ENCODE data around the gene TMEM143.
"Not testable (repeated sequence)": the region's sequence is repeated elsewhere in the genome, so short reads cannot be mapped to it uniquely, and the experiment has no call there.

TMEM143 gene

GRCh38 chr19:48310227-48310626 is 53.5 kb downstream of the TMEM143 start:
- H3K4me3 ChIP-seq (ENCODE audit: low read depth in 1 of 2, low read length in 2 of 2): no peak overlapping the region
- H3K9ac ChIP-seq (ENCODE audit: low read depth in 1 of 2, low read length in 2 of 2): no peak overlapping the region
- no peaks in the 10 kb centered on the region for H3K27me3 ChIP-seq (ENCODE audit: control insufficient read depth in 1 of 2, insufficient read depth in 2 of 2, low read length in 2 of 2)
- no peaks in the 10 kb centered on the region for H3K9me3 ChIP-seq (ENCODE audit: control insufficient read depth in 1 of 2, low read length in 2 of 2)
- H3K27ac ChIP-seq (ENCODE audit: low read depth, low read length): no peak overlapping the region
- H3K36me3 ChIP-seq (ENCODE audit: control insufficient read depth in 1 of 2, insufficient read depth in 2 of 2, low read length in 2 of 2): no peaks in the 10 kb centered on the region
- H3K4me1 ChIP-seq (ENCODE audit: control insufficient read depth in 1 of 2, insufficient read depth in 2 of 2, low read length in 2 of 2): peaks cover 0 to 4% of the 10 kb centered on the region in 2 donors

GRCh38 chr19:48309731-48310130 is 54.0 kb downstream of the TMEM143 start:
- not testable (repeated sequence) for H3K27me3 ChIP-seq (ENCODE audit: control insufficient read depth in 1 of 2, insufficient read depth in 2 of 2, low read length in 2 of 2); H3K4me1 ChIP-seq (ENCODE audit: control insufficient read depth in 1 of 2, insufficient read depth in 2 of 2, low read length in 2 of 2); H3K9ac ChIP-seq (ENCODE audit: low read depth in 1 of 2, low read length in 2 of 2); H3K27ac ChIP-seq (ENCODE audit: low read depth, low read length); H3K9me3 ChIP-seq (ENCODE audit: control insufficient read depth in 1 of 2, low read length in 2 of 2); H3K36me3 ChIP-seq (ENCODE audit: control insufficient read depth in 1 of 2, insufficient read depth in 2 of 2, low read length in 2 of 2); H3K4me3 ChIP-seq (ENCODE audit: low read depth in 1 of 2, low read length in 2 of 2)

DNA sequence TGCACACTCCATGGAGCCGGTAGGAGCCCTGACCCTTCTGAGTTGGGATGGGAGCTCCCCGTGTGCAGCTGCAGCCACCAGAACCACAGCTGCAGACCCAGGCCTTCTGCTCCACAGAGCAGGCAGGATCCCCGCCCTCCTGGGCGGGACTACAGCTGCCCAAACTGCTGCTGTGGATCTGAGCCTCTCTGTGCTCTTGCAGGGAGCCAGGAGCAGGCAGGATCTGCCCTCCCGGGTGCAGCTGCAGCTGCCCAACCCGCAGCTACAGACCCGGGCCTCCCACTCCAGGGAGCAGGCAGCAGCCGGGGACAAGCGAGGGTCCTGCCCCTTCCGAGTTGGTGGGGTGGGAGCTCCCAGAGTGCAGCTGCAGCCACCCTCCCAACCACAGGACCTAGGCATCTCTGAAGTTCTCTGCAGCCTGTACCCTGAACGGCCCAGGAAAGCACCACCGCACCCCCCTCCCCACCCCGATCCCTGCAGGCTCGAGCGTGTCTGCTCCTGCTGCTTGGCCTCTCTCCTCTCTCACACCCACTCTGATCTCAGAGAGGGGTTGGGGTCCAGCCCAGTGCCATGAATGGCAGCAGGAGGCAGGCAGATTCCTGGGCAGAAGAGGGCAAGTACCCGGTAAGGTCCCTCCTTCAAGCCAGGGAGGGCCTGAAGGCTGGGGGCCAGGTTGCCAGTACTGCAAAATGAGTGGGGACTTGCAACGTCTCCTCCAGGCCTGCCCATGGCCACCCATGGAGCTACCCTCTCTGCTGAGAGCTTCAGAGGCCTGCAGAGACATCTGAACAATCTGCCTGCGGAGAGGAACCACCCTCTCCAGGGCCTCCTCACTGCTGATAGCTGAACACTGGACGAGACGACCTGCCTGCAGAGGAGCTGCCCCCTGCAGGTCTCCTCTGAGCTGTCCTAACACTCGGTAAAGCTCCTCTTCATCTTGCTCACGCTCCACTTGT is 54.8 kb downstream of the TMEM143 start:
- Histone ChIP-seq H3K36me3 (ENCODE audit: control insufficient read depth in 1 of 2, insufficient read depth in 2 of 2, low read length in 2 of 2) (no peaks in the 10 kb centered on the region), H3K4me1 (ENCODE audit: control insufficient read depth in 1 of 2, insufficient read depth in 2 of 2, low read length in 2 of 2) (peaks cover 0 to 4% of the 10 kb centered on the region in 2 donors), H3K9ac (ENCODE audit: low read depth in 1 of 2, low read length in 2 of 2) (no peak overlapping the region), H3K27me3 (ENCODE audit: control insufficient read depth in 1 of 2, insufficient read depth in 2 of 2, low read length in 2 of 2) (no peaks in the 10 kb centered on the region), H3K27ac (ENCODE audit: low read depth, low read length) (no peak overlapping the region), H3K4me3 (ENCODE audit: low read depth in 1 of 2, low read length in 2 of 2) (no peak overlapping the region), H3K9me3 (ENCODE audit: control insufficient read depth in 1 of 2, low read length in 2 of 2) (no peaks in the 10 kb centered on the region)

GRCh38 chr19:48303866-48304265 is 59.9 kb downstream of the TMEM143 start:
- H3K27ac ChIP-seq (ENCODE audit: low read depth, low read length): no peak overlapping the region
- no peaks in the 10 kb centered on the region for H3K27me3 ChIP-seq (ENCODE audit: control insufficient read depth in 1 of 2, insufficient read depth in 2 of 2, low read length in 2 of 2)

DNA sequence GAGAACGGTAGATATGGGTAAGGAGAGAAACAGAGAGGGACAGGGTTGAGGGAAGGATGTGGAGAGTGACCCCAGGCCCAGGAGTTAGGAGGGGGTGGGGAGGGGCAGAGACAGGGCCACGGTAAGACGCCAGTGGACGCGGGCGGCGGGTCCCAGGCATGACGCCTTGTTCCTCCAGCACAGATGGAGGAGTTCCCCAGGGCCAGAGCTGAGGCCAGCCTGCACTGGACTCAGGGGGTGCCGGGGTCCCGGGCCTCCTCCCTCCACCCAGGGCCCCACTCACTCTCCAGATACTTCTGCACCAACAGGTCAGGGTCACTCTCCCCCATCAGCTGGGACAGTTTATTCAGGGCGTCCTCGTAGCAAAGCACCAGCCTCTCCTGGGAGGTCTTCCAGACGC is 60.4 kb downstream of the TMEM143 start:
- no peaks in the 10 kb centered on the region for H3K4me1 ChIP-seq (ENCODE audit: control insufficient read depth in 1 of 2, insufficient read depth in 2 of 2, low read length in 2 of 2)

More at GRCh38 chr19:48303866-48304265, 59.9 kb downstream of the TMEM143 start:
- no peaks in the 10 kb centered on the region for H3K4me1 ChIP-seq (ENCODE audit: control insufficient read depth in 1 of 2, insufficient read depth in 2 of 2, low read length in 2 of 2)
- H3K9ac ChIP-seq (ENCODE audit: low read depth in 1 of 2, low read length in 2 of 2): no peak overlapping the region
- no peaks in the 10 kb centered on the region for H3K36me3 ChIP-seq (ENCODE audit: control insufficient read depth in 1 of 2, insufficient read depth in 2 of 2, low read length in 2 of 2)
- no peak overlapping the region for H3K4me3 ChIP-seq (ENCODE audit: low read depth in 1 of 2, low read length in 2 of 2)
- H3K9me3 ChIP-seq (ENCODE audit: control insufficient read depth in 1 of 2, low read length in 2 of 2): no peaks in the 10 kb centered on the region

GRCh38 chr19:48302600-48302959 is 61.2 kb downstream of the TMEM143 start:
- Histone ChIP-seq H3K4me1 (ENCODE audit: control insufficient read depth in 1 of 2, insufficient read depth in 2 of 2, low read length in 2 of 2) (no peaks in the 10 kb centered on the region), H3K36me3 (ENCODE audit: control insufficient read depth in 1 of 2, insufficient read depth in 2 of 2, low read length in 2 of 2) (no peaks in the 10 kb centered on the region), H3K4me3 (ENCODE audit: low read depth in 1 of 2, low read length in 2 of 2) (no peak overlapping the region), H3K27ac (ENCODE audit: low read depth, low read length) (no peak overlapping the region), H3K9me3 (ENCODE audit: control insufficient read depth in 1 of 2, low read length in 2 of 2) (no peaks in the 10 kb centered on the region), H3K27me3 (ENCODE audit: control insufficient read depth in 1 of 2, insufficient read depth in 2 of 2, low read length in 2 of 2) (no peaks in the 10 kb centered on the region), H3K9ac (ENCODE audit: low read depth in 1 of 2, low read length in 2 of 2) (no peak overlapping the region)

More for the DNA sequence above, 60.4 kb downstream of the TMEM143 start:
- Histone ChIP-seq H3K9me3 (ENCODE audit: control insufficient read depth in 1 of 2, low read length in 2 of 2) (no peaks in the 10 kb centered on the region), H3K9ac (ENCODE audit: low read depth in 1 of 2, low read length in 2 of 2) (no peak overlapping the region), H3K36me3 (ENCODE audit: control insufficient read depth in 1 of 2, insufficient read depth in 2 of 2, low read length in 2 of 2) (no peaks in the 10 kb centered on the region), H3K27ac (ENCODE audit: low read depth, low read length) (no peak overlapping the region), H3K27me3 (ENCODE audit: control insufficient read depth in 1 of 2, insufficient read depth in 2 of 2, low read length in 2 of 2) (no peaks in the 10 kb centered on the region), H3K4me3 (ENCODE audit: low read depth in 1 of 2, low read length in 2 of 2) (no peak overlapping the region)

GRCh38 chr19:48301886-48302599 is 61.7 kb downstream of the TMEM143 start:
- no peak overlapping the region for H3K9ac ChIP-seq (ENCODE audit: low read depth in 1 of 2, low read length in 2 of 2)
- H3K4me1 ChIP-seq (ENCODE audit: control insufficient read depth in 1 of 2, insufficient read depth in 2 of 2, low read length in 2 of 2): no peaks in the 10 kb centered on the region
- no peaks in the 10 kb centered on the region for H3K27me3 ChIP-seq (ENCODE audit: control insufficient read depth in 1 of 2, insufficient read depth in 2 of 2, low read length in 2 of 2)
- no peaks in the 10 kb centered on the region for H3K36me3 ChIP-seq (ENCODE audit: control insufficient read depth in 1 of 2, insufficient read depth in 2 of 2, low read length in 2 of 2)
- H3K4me3 ChIP-seq (ENCODE audit: low read depth in 1 of 2, low read length in 2 of 2): no peak overlapping the region
- H3K27ac ChIP-seq (ENCODE audit: low read depth, low read length): no peak overlapping the region
- no peaks in the 10 kb centered on the region for H3K9me3 ChIP-seq (ENCODE audit: control insufficient read depth in 1 of 2, low read length in 2 of 2)

DNA sequence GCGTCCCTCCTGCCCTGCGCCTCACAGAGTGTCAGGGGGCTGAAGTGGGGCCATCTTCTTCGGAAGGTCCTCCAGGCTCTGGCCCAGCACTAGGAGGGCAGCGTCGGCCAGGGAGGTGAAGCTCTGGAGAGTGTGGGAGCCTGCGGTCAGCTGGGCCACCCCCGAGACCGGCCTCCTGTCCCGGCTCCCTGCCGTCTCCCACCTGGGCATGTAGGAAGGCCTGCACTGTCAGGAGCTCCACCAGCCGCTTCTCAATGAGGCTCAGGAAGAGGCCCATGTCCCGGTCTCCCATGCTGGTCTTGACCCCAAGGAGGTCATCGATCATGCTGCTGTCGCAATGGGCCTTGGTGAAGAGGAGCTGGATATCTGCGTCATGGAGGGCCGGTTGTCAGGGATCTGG is 65.8 kb downstream of the TMEM143 start:
- Histone ChIP-seq H3K27ac (ENCODE audit: low read depth, low read length) (no peak overlapping the region), H3K4me3 (ENCODE audit: low read depth in 1 of 2, low read length in 2 of 2) (no peak overlapping the region), H3K9ac (ENCODE audit: low read depth in 1 of 2, low read length in 2 of 2) (no peak overlapping the region), H3K36me3 (ENCODE audit: control insufficient read depth in 1 of 2, insufficient read depth in 2 of 2, low read length in 2 of 2) (no peaks in the 10 kb centered on the region), H3K27me3 (ENCODE audit: control insufficient read depth in 1 of 2, insufficient read depth in 2 of 2, low read length in 2 of 2) (no peaks in the 10 kb centered on the region), H3K4me1 (ENCODE audit: control insufficient read depth in 1 of 2, insufficient read depth in 2 of 2, low read length in 2 of 2) (no peaks in the 10 kb centered on the region), H3K9me3 (ENCODE audit: control insufficient read depth in 1 of 2, low read length in 2 of 2) (no peaks in the 10 kb centered on the region)

GRCh38 chr19:48296963-48297734 is 66.6 kb downstream of the TMEM143 start:
- Histone ChIP-seq H3K9me3 (ENCODE audit: control insufficient read depth in 1 of 2, low read length in 2 of 2) (no peaks in the 10 kb centered on the region), H3K9ac (ENCODE audit: low read depth in 1 of 2, low read length in 2 of 2) (no peak overlapping the region), H3K4me3 (ENCODE audit: low read depth in 1 of 2, low read length in 2 of 2) (no peak overlapping the region), H3K27me3 (ENCODE audit: control insufficient read depth in 1 of 2, insufficient read depth in 2 of 2, low read length in 2 of 2) (no peaks in the 10 kb centered on the region), H3K36me3 (ENCODE audit: control insufficient read depth in 1 of 2, insufficient read depth in 2 of 2, low read length in 2 of 2) (no peaks in the 10 kb centered on the region), H3K27ac (ENCODE audit: low read depth, low read length) (no peak overlapping the region), H3K4me1 (ENCODE audit: control insufficient read depth in 1 of 2, insufficient read depth in 2 of 2, low read length in 2 of 2) (no peaks in the 10 kb centered on the region)

DNA sequence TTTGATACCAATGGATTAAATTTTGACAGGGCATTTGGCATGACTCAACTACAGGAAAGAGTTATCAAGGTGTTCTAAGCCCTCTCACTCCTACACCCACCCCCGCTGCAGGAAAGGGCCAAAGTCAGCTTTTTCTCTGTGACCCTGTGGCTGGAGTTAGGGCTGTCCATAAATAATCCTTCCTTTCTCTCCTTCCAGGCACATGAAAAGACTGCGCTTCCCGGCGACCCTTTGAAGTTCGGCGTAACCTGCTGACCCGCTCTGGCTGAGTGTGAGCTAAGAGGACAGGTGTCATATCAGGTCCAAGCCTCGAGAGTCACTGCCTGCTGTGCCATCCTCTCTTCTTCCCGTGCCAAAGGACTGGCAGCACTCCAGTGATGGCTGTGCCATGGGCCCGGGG is 68.3 kb downstream of the TMEM143 start:
- H3K4me1 ChIP-seq (ENCODE audit: control insufficient read depth in 1 of 2, insufficient read depth in 2 of 2, low read length in 2 of 2): peaks cover 0 to 5% of the 10 kb centered on the region in 2 donors
- no peaks in the 10 kb centered on the region for H3K27me3 ChIP-seq (ENCODE audit: control insufficient read depth in 1 of 2, insufficient read depth in 2 of 2, low read length in 2 of 2)
- no peak overlapping the region for H3K4me3 ChIP-seq (ENCODE audit: low read depth in 1 of 2, low read length in 2 of 2)
- H3K9me3 ChIP-seq (ENCODE audit: control insufficient read depth in 1 of 2, low read length in 2 of 2): no peaks in the 10 kb centered on the region
- no peak overlapping the region for H3K9ac ChIP-seq (ENCODE audit: low read depth in 1 of 2, low read length in 2 of 2)
- H3K27ac ChIP-seq (ENCODE audit: low read depth, low read length): no peak overlapping the region
- H3K36me3 ChIP-seq (ENCODE audit: control insufficient read depth in 1 of 2, insufficient read depth in 2 of 2, low read length in 2 of 2): no peaks in the 10 kb centered on the region
